Measurements from ENCODE around the gene SPTBN1. TPM values are rescaled to one million over a fixed set of nuclear protein-coding genes. Genes with fewer than 3 reads are reported as not detected.

Gene SPTBN1
- total and polyA plus RNA-seq, 4 experiments from 2014 or later, result 2.9 to 121 (median 87.3) TPM

- POLR2A ChIA-PET (ENCODE audit: partially characterized antibody), result no interaction called here
- H3K9me3 Mint-ChIP-seq, result no peaks in the 10 kb centered on the region
- peaks cover 6 to 7% of the 10 kb centered on the region in 2 donors for H3K27me3 Mint-ChIP-seq
Measured at GRCh38 chr2:54446625-54447024, 9.5 kb upstream of the SPTBN1 start.

GRCh38 chr2:54454548-54455130 lies 1.5 kb upstream of the SPTBN1 start:
- H3K27me3 ChIP-seq (ENCODE audit: insufficient read depth, low read length), result peaks cover 17% of the 10 kb centered on the region
- Mint-ChIP-seq H3K4me1 (peaks cover 10 to 25% (median 15%) of the 10 kb centered on the region in 4 donors), H3K4me3 (peak overlapping the region; percentile 65 to 85 (median 80)), H3K9me3 (peaks cover 0 to 2% (median 0%) of the 10 kb centered on the region in 8 donors), H3K36me3 (no peaks in the 10 kb centered on the region), H3K27ac (peak overlapping the region in 1 of 7 donors; percentile 9), H3K27me3 (peaks cover 28 to 31% of the 10 kb centered on the region in 2 donors)
- H3K4me1 ChIP-seq (ENCODE audit: insufficient read depth, low read length), result peaks cover 18% of the 10 kb centered on the region
- CTCF ChIA-PET (ENCODE audit: partially characterized antibody), result no interaction called here
- H3K4me3 ChIP-seq (ENCODE audit: low read length in 2 of 2), result no peak overlapping the region
- H3K9me3 ChIP-seq (ENCODE audit: control insufficient read depth in 1 of 2, low read length in 2 of 2), result no peaks in the 10 kb centered on the region
- no peaks in the 10 kb centered on the region for H3K36me3 ChIP-seq (ENCODE audit: insufficient read depth, low read length)
- POLR2A ChIA-PET (ENCODE audit: partially characterized antibody), result no interaction called here
- no peak for DNase-seq
- intact Hi-C loops (cut with micrococcal nuclease), result no loop called here
- no peak overlapping the region for H3K27ac ChIP-seq (ENCODE audit: low read depth, low read length)

More at GRCh38 chr2:54446625-54447024, 9.5 kb upstream of the SPTBN1 start:
- intact Hi-C loops (cut with micrococcal nuclease), result no loop called here
- Histone ChIP-seq H3K27me3 (ENCODE audit: insufficient read depth, low read length) (no peaks in the 10 kb centered on the region), H3K36me3 (ENCODE audit: insufficient read depth, low read length) (no peaks in the 10 kb centered on the region), H3K27ac (ENCODE audit: low read depth, low read length) (no peak overlapping the region), H3K9me3 (ENCODE audit: control insufficient read depth in 1 of 2, low read length in 2 of 2) (no peaks in the 10 kb centered on the region), H3K4me1 (ENCODE audit: insufficient read depth, low read length) (no peaks in the 10 kb centered on the region), H3K4me3 (ENCODE audit: low read length in 2 of 2) (no peak overlapping the region)
- no peak for DNase-seq
- Mint-ChIP-seq H3K36me3 (no peaks in the 10 kb centered on the region), H3K27ac (no peak overlapping the region), H3K4me3 (no peak overlapping the region), H3K4me1 (no peaks in the 10 kb centered on the region)
- CTCF ChIA-PET (ENCODE audit: partially characterized antibody), result no interaction called here

- peak overlapping the region; percentile 65 to 85 (median 80) for H3K4me3 Mint-ChIP-seq
- peak overlapping the region in 2 of 7 donors; percentile 9 to 12 for H3K27ac Mint-ChIP-seq
- peaks cover 28 to 32% of the 10 kb centered on the region in 2 donors for H3K27me3 Mint-ChIP-seq
- peaks cover 0 to 2% (median 0%) of the 10 kb centered on the region in 8 donors for H3K9me3 Mint-ChIP-seq
- ChIA-PET POLR2A (ENCODE audit: partially characterized antibody) (no interaction called here), CTCF (ENCODE audit: partially characterized antibody) (no interaction called here)
- DNase-seq, result no peak
- Histone ChIP-seq H3K36me3 (ENCODE audit: insufficient read depth, low read length) (no peaks in the 10 kb centered on the region), H3K4me3 (ENCODE audit: low read length in 2 of 2) (no peak overlapping the region), H3K27ac (ENCODE audit: low read depth, low read length) (no peak overlapping the region), H3K9me3 (ENCODE audit: control insufficient read depth in 1 of 2, low read length in 2 of 2) (no peaks in the 10 kb centered on the region), H3K4me1 (ENCODE audit: insufficient read depth, low read length) (peaks cover 18% of the 10 kb centered on the region), H3K27me3 (ENCODE audit: insufficient read depth, low read length) (peaks cover 17% of the 10 kb centered on the region)
- intact Hi-C loops (cut with micrococcal nuclease), result no loop called here
- H3K36me3 Mint-ChIP-seq, result no peaks in the 10 kb centered on the region
- peaks cover 10 to 25% (median 15%) of the 10 kb centered on the region in 4 donors for H3K4me1 Mint-ChIP-seq
Measured at GRCh38 chr2:54455131-54455562, 980 bp upstream of the SPTBN1 start.

- H3K4me1 Mint-ChIP-seq, result peaks cover 10 to 25% (median 15%) of the 10 kb centered on the region in 4 donors
- no peak for DNase-seq
- H3K27ac Mint-ChIP-seq, result no peak overlapping the region
- H3K36me3 Mint-ChIP-seq, result no peaks in the 10 kb centered on the region
- H3K36me3 ChIP-seq (ENCODE audit: insufficient read depth, low read length), result no peaks in the 10 kb centered on the region
- H3K27me3 ChIP-seq (ENCODE audit: insufficient read depth, low read length), result peaks cover 20% of the 10 kb centered on the region
- no peak overlapping the region for H3K4me3 Mint-ChIP-seq
- H3K27me3 Mint-ChIP-seq, result peaks cover 35 to 37% of the 10 kb centered on the region in 2 donors
- H3K9me3 ChIP-seq (ENCODE audit: control insufficient read depth in 1 of 2, low read length in 2 of 2), result no peaks in the 10 kb centered on the region
- no peak overlapping the region for H3K4me3 ChIP-seq (ENCODE audit: low read length in 2 of 2)
- ChIA-PET CTCF (ENCODE audit: partially characterized antibody) (no interaction called here), POLR2A (ENCODE audit: partially characterized antibody) (no interaction called here)
- no peak overlapping the region for H3K27ac ChIP-seq (ENCODE audit: low read depth, low read length)
- peaks cover 0 to 2% (median 0%) of the 10 kb centered on the region in 8 donors for H3K9me3 Mint-ChIP-seq
- H3K4me1 ChIP-seq (ENCODE audit: insufficient read depth, low read length), result peaks cover 18% of the 10 kb centered on the region
- intact Hi-C loops (cut with micrococcal nuclease), result no loop called here
Measured at GRCh38 chr2:54456362-54456611, 160 bp downstream of the SPTBN1 start.

DNA sequence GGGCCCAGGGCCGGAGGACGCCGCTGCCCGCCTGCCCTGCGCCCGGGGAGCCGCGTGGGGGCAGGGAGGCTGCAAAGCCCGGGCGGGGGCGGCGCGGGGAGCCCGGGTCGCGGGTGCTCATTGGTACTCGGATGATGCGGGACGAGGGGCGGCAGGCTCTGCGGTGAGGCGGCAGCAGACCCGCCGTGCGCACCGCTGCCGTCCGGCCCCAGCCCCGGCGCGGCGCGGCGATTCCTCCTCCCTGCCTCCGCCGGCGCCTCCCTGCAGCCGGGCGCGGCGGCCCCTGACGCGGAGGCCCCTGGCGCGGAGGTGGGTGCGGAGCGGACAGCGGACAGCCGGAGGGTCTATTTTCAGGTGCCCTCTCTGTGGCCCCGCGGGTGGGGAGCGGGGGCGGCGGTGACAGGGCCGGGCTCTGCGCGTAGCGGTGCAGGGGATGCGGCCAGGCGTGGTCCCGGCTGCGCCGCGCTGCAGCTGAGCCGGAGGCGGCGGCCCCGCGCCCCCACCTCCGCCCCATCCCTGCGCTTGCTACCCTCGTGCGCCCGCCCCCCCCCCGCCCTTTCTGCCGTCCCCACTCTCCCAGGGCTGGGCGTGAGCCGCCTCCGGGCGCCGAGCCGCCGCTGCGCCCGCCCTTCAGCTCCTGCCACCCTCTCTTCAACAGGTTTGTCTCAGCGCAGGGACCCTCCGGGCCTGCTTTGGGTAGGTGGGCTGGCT lies 640 bp downstream of the SPTBN1 start:
- ChIA-PET CTCF (ENCODE audit: partially characterized antibody) (no interaction called here), POLR2A (ENCODE audit: partially characterized antibody) (no interaction called here)
- peak in 1 of 5 donors; percentile 13 for DNase-seq
- H3K36me3 Mint-ChIP-seq, result no peaks in the 10 kb centered on the region
- Histone ChIP-seq H3K27ac (ENCODE audit: low read depth, low read length) (no peak overlapping the region), H3K9me3 (ENCODE audit: control insufficient read depth in 1 of 2, low read length in 2 of 2) (no peaks in the 10 kb centered on the region), H3K4me1 (ENCODE audit: insufficient read depth, low read length) (peaks cover 18% of the 10 kb centered on the region), H3K4me3 (ENCODE audit: low read length in 2 of 2) (peak overlapping the region in 1 of 2 donors; percentile 54), H3K27me3 (ENCODE audit: insufficient read depth, low read length) (peaks cover 20% of the 10 kb centered on the region), H3K36me3 (ENCODE audit: insufficient read depth, low read length) (no peaks in the 10 kb centered on the region)
- H3K4me3 Mint-ChIP-seq, result peak overlapping the region; percentile 84 to 94 (median 90)
- H3K27ac Mint-ChIP-seq, result peak overlapping the region in 1 of 7 donors; percentile 26
- H3K9me3 Mint-ChIP-seq, result peaks cover 0 to 2% (median 0%) of the 10 kb centered on the region in 8 donors
- peaks cover 39 to 42% of the 10 kb centered on the region in 2 donors for H3K27me3 Mint-ChIP-seq
- peaks cover 10 to 25% (median 15%) of the 10 kb centered on the region in 4 donors for H3K4me1 Mint-ChIP-seq
- intact Hi-C loops (cut with micrococcal nuclease), result no loop called here

- peaks cover 40 to 42% of the 10 kb centered on the region in 2 donors for H3K27me3 Mint-ChIP-seq
- Histone ChIP-seq H3K4me3 (ENCODE audit: low read length in 2 of 2) (peak overlapping the region in 1 of 2 donors; percentile 54), H3K27ac (ENCODE audit: low read depth, low read length) (no peak overlapping the region), H3K27me3 (ENCODE audit: insufficient read depth, low read length) (peaks cover 20% of the 10 kb centered on the region), H3K9me3 (ENCODE audit: control insufficient read depth in 1 of 2, low read length in 2 of 2) (no peaks in the 10 kb centered on the region), H3K4me1 (ENCODE audit: insufficient read depth, low read length) (peaks cover 18% of the 10 kb centered on the region), H3K36me3 (ENCODE audit: insufficient read depth, low read length) (no peaks in the 10 kb centered on the region)
- ChIA-PET CTCF (ENCODE audit: partially characterized antibody) (no interaction called here), POLR2A (ENCODE audit: partially characterized antibody) (no interaction called here)
- H3K4me1 Mint-ChIP-seq, result peaks cover 10 to 25% (median 15%) of the 10 kb centered on the region in 4 donors
- peaks cover 0 to 2% (median 0%) of the 10 kb centered on the region in 8 donors for H3K9me3 Mint-ChIP-seq
- DNase-seq, result peak in 3 of 5 donors; percentile 12 to 28 (median 17)
- intact Hi-C loops (cut with micrococcal nuclease), result no loop called here
- H3K27ac Mint-ChIP-seq, result peak overlapping the region in 3 of 7 donors; percentile 26 to 41 (median 29)
- H3K36me3 Mint-ChIP-seq, result no peaks in the 10 kb centered on the region
- peak overlapping the region; percentile 84 to 94 (median 90) for H3K4me3 Mint-ChIP-seq
Measured at GRCh38 chr2:54457323-54458023, 1.3 kb downstream of the SPTBN1 start.

GRCh38 chr2:54459037-54459441 lies 2.9 kb downstream of the SPTBN1 start:
- H3K4me1 Mint-ChIP-seq, result peaks cover 10 to 25% (median 15%) of the 10 kb centered on the region in 4 donors
- ChIA-PET POLR2A (ENCODE audit: partially characterized antibody) (no interaction called here), CTCF (ENCODE audit: partially characterized antibody) (no interaction called here)
- H3K27me3 ChIP-seq (ENCODE audit: insufficient read depth, low read length), result peaks cover 20% of the 10 kb centered on the region
- H3K9me3 Mint-ChIP-seq, result peaks cover 0 to 2% (median 0%) of the 10 kb centered on the region in 8 donors
- no peaks in the 10 kb centered on the region for H3K9me3 ChIP-seq (ENCODE audit: control insufficient read depth in 1 of 2, low read length in 2 of 2)
- H3K36me3 Mint-ChIP-seq, result no peaks in the 10 kb centered on the region
- H3K27ac Mint-ChIP-seq, result no peak overlapping the region
- peaks cover 18% of the 10 kb centered on the region for H3K4me1 ChIP-seq (ENCODE audit: insufficient read depth, low read length)
- intact Hi-C loops (cut with micrococcal nuclease), result no loop called here
- H3K4me3 ChIP-seq (ENCODE audit: low read length in 2 of 2), result no peak overlapping the region
- H3K27me3 Mint-ChIP-seq, result peaks cover 43 to 50% of the 10 kb centered on the region in 2 donors
- peak overlapping the region in 2 of 8 donors; percentile 8 to 16 for H3K4me3 Mint-ChIP-seq
- H3K27ac ChIP-seq (ENCODE audit: low read depth, low read length), result no peak overlapping the region
- no peak for DNase-seq
- H3K36me3 ChIP-seq (ENCODE audit: insufficient read depth, low read length), result no peaks in the 10 kb centered on the region
